BLaER1 treated with 17β-estradiol and CSF1 and Interleukin-3, amounts not matched to agents 10 nM and 100 nM (cell line): ENCODE measurements around the gene EFCAB6.

ENCODE experiments used
- H3K27ac ChIP-seq, 11 experiments: shearing (Covaris generic); formaldehyde crosslinking; 2 replicates each; pipeline ENCODE4 v1.8.1; 2022
- H3K27me3 ChIP-seq, 11 experiments: shearing (Covaris generic); formaldehyde crosslinking; 2 replicates each; pipeline ENCODE4 v1.8.1; 2022
- H3K36me3 ChIP-seq, 11 experiments: shearing (Covaris generic); formaldehyde crosslinking; 2 replicates each; pipeline ENCODE4 v1.8.1; 2022
- H3K4me1 ChIP-seq, 10 experiments: shearing (Covaris generic); formaldehyde crosslinking; 2 replicates each; pipeline ENCODE4 v1.8.1; 2022
- H3K4me2 ChIP-seq, 11 experiments: shearing (Covaris generic); formaldehyde crosslinking; 2 replicates each; pipeline ENCODE4 v1.8.1; 2022
- H3K4me3 ChIP-seq, 10 experiments: shearing (Covaris generic); formaldehyde crosslinking; 2 replicates each; pipeline ENCODE4 v1.8.1; 2022
- H3K9ac ChIP-seq, 11 experiments: shearing (Covaris generic); formaldehyde crosslinking; 2 replicates each; pipeline ENCODE4 v1.8.1; 2022
- H3K9me3 ChIP-seq, 11 experiments: shearing (Covaris generic); formaldehyde crosslinking; replicated peaks in 1 of 11; 2 replicates each; pipeline ENCODE4 v1.8.1; 2022
- H4K20me1 ChIP-seq, 11 experiments: shearing (Covaris generic); formaldehyde crosslinking; 2 replicates each; pipeline ENCODE4 v1.8.1; 2022
- Cebpa-rat ChIP-seq, 11 experiments: shearing (Covaris generic); IDR thresholded peaks; 2 replicates each; pipeline ENCODE4 v1.8.1; 2022

EFCAB6 gene

GRCh38 chr22:43561415-43562178, 250.5 kb downstream of the EFCAB6 start:
- H3K9me3 ChIP-seq: peaks cover 9 to 31% (median 12%) of the 10 kb centered on the region in 11 experiments; a peak in 21 of 22 replicates
- no peaks in the 10 kb centered on the region for H3K36me3 ChIP-seq
- H3K4me2 ChIP-seq: peak overlapping the region in 7 of 11 experiments; percentile 3 to 36 (median 23); a peak in 8 of 22 replicates
- no peak overlapping the region for H3K27ac ChIP-seq
- H4K20me1 ChIP-seq: no peaks in the 10 kb centered on the region
- no peak overlapping the region for H3K9ac ChIP-seq
- peaks cover 0 to 13% (median 0%) of the 10 kb centered on the region in 10 experiments; a peak in 6 of 20 replicates for H3K4me1 ChIP-seq
- TF ChIP-seq Cebpa-rat (IDR thresholded peaks at IDR 0.05): no peak
- H3K4me3 ChIP-seq: no peak overlapping the region
- H3K27me3 ChIP-seq: no peaks in the 10 kb centered on the region

GRCh38 chr22:43560651-43561050, 251.5 kb downstream of the EFCAB6 start:
- H3K9ac ChIP-seq: no peak overlapping the region
- H3K4me1 ChIP-seq: peaks cover 0 to 13% (median 0%) of the 10 kb centered on the region in 10 experiments; a peak in 6 of 20 replicates
- H3K4me3 ChIP-seq: no peak overlapping the region
- TF ChIP-seq Cebpa-rat (IDR thresholded peaks at IDR 0.05): no peak
- peaks cover 9 to 31% (median 12%) of the 10 kb centered on the region in 11 experiments; a peak in 21 of 22 replicates for H3K9me3 ChIP-seq
- H3K36me3 ChIP-seq: no peaks in the 10 kb centered on the region
- no peaks in the 10 kb centered on the region for H3K27me3 ChIP-seq
- H3K27ac ChIP-seq: no peak overlapping the region
- H4K20me1 ChIP-seq: no peaks in the 10 kb centered on the region
- H3K4me2 ChIP-seq: no peak overlapping the region

GRCh38 chr22:43555561-43556515, 256.3 kb downstream of the EFCAB6 start:
- no peak overlapping the region for H3K9ac ChIP-seq

GRCh38 chr22:43554694-43555365, 257.3 kb downstream of the EFCAB6 start:
- TF ChIP-seq Cebpa-rat (IDR thresholded peaks at IDR 0.05): no peak
- no peaks in the 10 kb centered on the region for H3K36me3 ChIP-seq
- H3K9ac ChIP-seq: no peak overlapping the region
- H3K4me2 ChIP-seq: no peak overlapping the region
- H3K9me3 ChIP-seq: peaks cover 10 to 24% (median 15%) of the 10 kb centered on the region in 11 experiments; a peak in 21 of 22 replicates
- no peak overlapping the region for H3K27ac ChIP-seq
- H4K20me1 ChIP-seq: no peaks in the 10 kb centered on the region
- no peaks in the 10 kb centered on the region for H3K27me3 ChIP-seq
- H3K4me1 ChIP-seq: no peaks in the 10 kb centered on the region
- H3K4me3 ChIP-seq: no peak overlapping the region

More at GRCh38 chr22:43555561-43556515, 256.3 kb downstream of the EFCAB6 start:
- H3K27me3 ChIP-seq: no peaks in the 10 kb centered on the region
- H3K9me3 ChIP-seq: peaks cover 10 to 24% (median 15%) of the 10 kb centered on the region in 11 experiments; a peak in 21 of 22 replicates
- TF ChIP-seq Cebpa-rat (IDR thresholded peaks at IDR 0.05): no peak
- H3K36me3 ChIP-seq: no peaks in the 10 kb centered on the region
- H3K4me2 ChIP-seq: no peak overlapping the region
- H4K20me1 ChIP-seq: no peaks in the 10 kb centered on the region
- H3K4me3 ChIP-seq: no peak overlapping the region
- H3K4me1 ChIP-seq: 0 out of 20 replicates have a peak, but pooled peaks cover 0 to 1% (median 0%) of the 10 kb centered on the region in 10 experiments
- H3K27ac ChIP-seq: no peak overlapping the region

- Histone ChIP-seq H3K27me3 (no peaks in the 10 kb centered on the region), H3K27ac (no peak overlapping the region), H3K9ac (no peak overlapping the region), H3K4me1 (no peaks in the 10 kb centered on the region), H3K4me2 (no peak overlapping the region), H4K20me1 (no peaks in the 10 kb centered on the region), H3K9me3 (peaks cover 10 to 24% (median 15%) of the 10 kb centered on the region in 11 experiments; a peak in 21 of 22 replicates), H3K36me3 (no peaks in the 10 kb centered on the region), H3K4me3 (no peak overlapping the region)
- TF ChIP-seq Cebpa-rat (IDR thresholded peaks at IDR 0.05): no peak
Measured at GRCh38 chr22:43554259-43554636, 257.9 kb downstream of the EFCAB6 start.

GRCh38 chr22:43553451-43554258, 258.4 kb downstream of the EFCAB6 start:
- H3K36me3 ChIP-seq: no peaks in the 10 kb centered on the region
- H3K4me1 ChIP-seq: no peaks in the 10 kb centered on the region
- H3K9ac ChIP-seq: no peak overlapping the region
- no peaks in the 10 kb centered on the region for H4K20me1 ChIP-seq
- H3K4me3 ChIP-seq: no peak overlapping the region
- H3K27ac ChIP-seq: no peak overlapping the region
- no peak overlapping the region for H3K4me2 ChIP-seq
- H3K27me3 ChIP-seq: no peaks in the 10 kb centered on the region
- no peak for TF ChIP-seq Cebpa-rat (IDR thresholded peaks at IDR 0.05)
- H3K9me3 ChIP-seq: peaks cover 8 to 19% (median 13%) of the 10 kb centered on the region in 11 experiments; a peak in 21 of 22 replicates

GRCh38 chr22:43550672-43551071, 261.4 kb downstream of the EFCAB6 start:
- Histone ChIP-seq H3K27ac (no peak overlapping the region), H3K4me1 (no peaks in the 10 kb centered on the region), H3K9me3 (peaks cover 0 to 6% (median 3%) of the 10 kb centered on the region in 11 experiments; a peak in 4 of 22 replicates), H4K20me1 (no peaks in the 10 kb centered on the region), H3K9ac (no peak overlapping the region), H3K36me3 (no peaks in the 10 kb centered on the region), H3K4me3 (no peak overlapping the region), H3K4me2 (no peak overlapping the region), H3K27me3 (no peaks in the 10 kb centered on the region)
- TF ChIP-seq Cebpa-rat (IDR thresholded peaks at IDR 0.05): no peak

- Histone ChIP-seq H4K20me1 (no peaks in the 10 kb centered on the region), H3K36me3 (no peaks in the 10 kb centered on the region), H3K4me1 (no peaks in the 10 kb centered on the region), H3K9ac (no peak overlapping the region), H3K27ac (no peak overlapping the region), H3K27me3 (no peaks in the 10 kb centered on the region), H3K9me3 (peaks cover 0 to 6% (median 3%) of the 10 kb centered on the region in 11 experiments; a peak in 4 of 22 replicates), H3K4me3 (no peak overlapping the region), H3K4me2 (no peak overlapping the region)
- TF ChIP-seq Cebpa-rat (IDR thresholded peaks at IDR 0.05): no peak
Measured at GRCh38 chr22:43550024-43550620, 262.0 kb downstream of the EFCAB6 start.
